Spleen (tissue), 7 donors: ENCODE data around the gene DIP2A.

Experiments
- CTCF ChIP-seq, 11 experiments: fragments of 200-600 bp in 7 of 11; fragments of 450-650 bp in 4 of 11; sonication (generic) in 4 of 11; IDR thresholded peaks in 8 of 11; conservative IDR thresholded peaks in 3 of 11; 1 replicate in 7 of 11; 2 replicates in 4 of 11; pipeline versions ENCODE4 v1.4.0 to v1.8.0; 2016 to 2021; ENCODE audit warnings: antibody characterized with exemption in 11 of 11, inconsistent platforms in 4 of 11, mild to moderate bottlenecking in 1 of 11
- POLR2A ChIP-seq, 3 donors: fragments of 450-650 bp; IDR thresholded peaks; one replicate each; pipeline ENCODE4 v1.5.1; 2017; ENCODE audit warnings: antibody characterized with exemption in 3 of 3, mild to moderate bottlenecking in 1 of 3
- POLR2AphosphoS5 ChIP-seq, 3 donors: sonication (generic); formaldehyde crosslinking; IDR thresholded peaks; one replicate each; pipeline ENCODE4 v1.5.1; 2017; ENCODE audit warnings: antibody characterized with exemption in 3 of 3
- donor health status: DM: no; HTN: no; CAD: no; lungs with moderate emphysema.
- donor health status: DM: no; HTN: no; CAD: no.
- donor health status: DM: no; HTN: no; CAD: no.

- TF ChIP-seq POLR2A (IDR thresholded peaks at IDR 0.05) (no peak), CTCF (IDR thresholded peaks at IDR 0.05 in 8 of 11, conservative IDR thresholded peaks at IDR 0.05 in 3 of 11) (no peak), POLR2AphosphoS5 (IDR thresholded peaks at IDR 0.05) (no peak)
Measured at GRCh38 chr21:46545363-46545762, 86.7 kb downstream of the DIP2A start.
